Testis (tissue), 3 donors: ENCODE measurements around the gene GHRHR. TPM values are rescaled to one million over a fixed set of nuclear protein-coding genes. Genes with fewer than 3 reads are reported as not detected.

Source experiments
- DNase-seq: peaks from one replicate; pipeline ENCODE4 v3.0.0-alpha.2; 2019
- H3K27ac ChIP-seq, 2 donors: fragments of 200-600 bp; sonication (generic); one replicate each; pipeline ENCODE4 v1.5.1; 2019
- H3K27me3 ChIP-seq: fragments of 200-600 bp; sonication (generic); one replicate; pipeline ENCODE4 v1.5.1; 2019
- H3K36me3 ChIP-seq: fragments of 200-600 bp; sonication (generic); one replicate; pipeline ENCODE4 v1.5.1; 2017; ENCODE audit warnings: low read depth; ENCODE audit errors: missing control alignments
- H3K4me1 ChIP-seq: fragments of 200-600 bp; sonication (generic); one replicate; pipeline ENCODE4 v1.5.1; 2019
- H3K4me3 ChIP-seq, 2 donors: fragments of 200-600 bp; sonication (generic); one replicate each; pipeline ENCODE4 v1.5.1; 2017 to 2019
- H3K9me3 ChIP-seq: fragments of 200-600 bp; sonication (generic); one replicate; pipeline ENCODE4 v1.5.1; 2017
- POLR2A ChIP-seq: fragments of 450-650 bp; IDR thresholded peaks from one replicate; pipeline ENCODE4 v1.6.1; 2017; ENCODE audit warnings: antibody characterized with exemption, mild to moderate bottlenecking, moderate library complexity
- WGBS, 2 donors: methylation state at CpG; one replicate each; pipeline ENCODE4 v1.1.5; 2018; 5-methylcytosine and 5-hydroxymethylcytosine counted together
- intact Hi-C: fragments of 100-400 bp; cut with DNase I; formaldehyde crosslinking; loops from one replicate; pipeline ENCODE4 v1.15.1; 2023; ENCODE audit warnings: low total_unique reads
- polyA plus RNA-seq: library from polyadenylated mRNA; stranded (reverse); fragments of 350-450 nt; fragmentation: Illumina TruSeq; extraction: RNeasy Lipid Tissue Mini Kit (QIAGEN cat#74804); gene quantifications from one replicate; pipeline ENCODE4 v1.2.3, GENCODE V29; 2014; ENCODE audit warnings: low read depth, low replicate concordance; ENCODE audit not compliant: insufficient read depth
- total RNA-seq, 2 donors: library from RNA; depleted of rRNA; stranded (reverse); fragments of >200 nt; gene quantifications; one replicate each; pipeline ENCODE4 v1.2.3, GENCODE V29; 2016
- TF ChIP-seq, protein P1 (sequence below), 3 experiments: fragments of 450-650 bp in 2 of 3; fragments of 200-600 bp in 1 of 3; sonication (generic) in 1 of 3; IDR thresholded peaks; one replicate each; pipeline ENCODE4 v1.5.1; 2016 to 2019; ENCODE audit warnings: antibody characterized with exemption in 3 of 3, mild to moderate bottlenecking in 2 of 3, moderate library complexity in 1 of 3

GHRHR gene
- total and polyA plus RNA-seq, 3 donors from 2014 or later: 1.4 to 3.6 (median 2.1) TPM

DNA sequence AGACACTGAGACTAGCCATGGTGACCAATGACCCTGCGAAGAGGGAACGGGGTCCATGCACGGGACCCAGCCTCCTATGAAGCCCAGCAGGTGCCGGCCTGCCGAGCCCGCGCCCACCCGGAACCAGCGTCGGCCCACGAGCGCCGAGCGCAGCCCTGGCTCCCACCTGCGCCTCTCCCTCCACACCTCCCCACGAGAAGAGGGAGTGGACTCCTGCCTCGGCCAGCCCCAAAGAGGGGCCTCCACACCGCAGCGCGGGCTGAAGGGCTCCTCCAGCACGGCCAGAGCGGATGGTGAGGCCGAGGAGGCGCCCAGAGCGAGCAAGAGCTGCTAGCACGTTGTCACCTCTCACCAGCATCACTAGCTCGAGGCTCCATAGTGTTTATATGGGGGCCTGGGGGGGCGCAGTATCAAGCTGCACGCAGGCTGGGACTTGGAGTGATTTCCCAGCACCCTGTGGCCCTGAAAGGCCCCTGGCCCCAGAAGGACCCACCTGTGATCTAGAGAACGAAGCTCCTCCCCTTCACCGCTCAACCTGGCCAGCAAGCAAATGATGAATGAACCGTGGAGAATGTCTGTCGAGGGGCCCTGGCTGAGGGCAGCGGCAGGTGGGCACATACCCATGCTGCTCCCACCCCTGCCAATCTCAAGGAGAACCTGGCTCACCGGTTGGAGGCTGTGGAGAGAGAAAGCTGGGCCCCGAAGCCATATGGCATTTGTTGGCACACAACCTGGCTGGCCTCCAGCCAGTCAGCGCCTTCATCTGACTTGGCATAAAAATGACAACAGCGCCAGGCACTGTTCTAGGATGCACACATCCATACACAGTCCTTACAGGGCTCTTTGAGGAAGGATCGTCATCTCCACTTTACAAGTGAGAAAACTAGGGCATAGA lies 30.7 kb downstream of the GHRHR start:
- no peaks in the 10 kb centered on the region for H3K27me3 ChIP-seq
- H3K4me3 ChIP-seq: peak overlapping the region; percentile 24 to 37
- DNase-seq: no peak
- H3K36me3 ChIP-seq: no peaks in the 10 kb centered on the region
- TF ChIP-seq POLR2A: no peak
- TF ChIP-seq, protein P1, sequence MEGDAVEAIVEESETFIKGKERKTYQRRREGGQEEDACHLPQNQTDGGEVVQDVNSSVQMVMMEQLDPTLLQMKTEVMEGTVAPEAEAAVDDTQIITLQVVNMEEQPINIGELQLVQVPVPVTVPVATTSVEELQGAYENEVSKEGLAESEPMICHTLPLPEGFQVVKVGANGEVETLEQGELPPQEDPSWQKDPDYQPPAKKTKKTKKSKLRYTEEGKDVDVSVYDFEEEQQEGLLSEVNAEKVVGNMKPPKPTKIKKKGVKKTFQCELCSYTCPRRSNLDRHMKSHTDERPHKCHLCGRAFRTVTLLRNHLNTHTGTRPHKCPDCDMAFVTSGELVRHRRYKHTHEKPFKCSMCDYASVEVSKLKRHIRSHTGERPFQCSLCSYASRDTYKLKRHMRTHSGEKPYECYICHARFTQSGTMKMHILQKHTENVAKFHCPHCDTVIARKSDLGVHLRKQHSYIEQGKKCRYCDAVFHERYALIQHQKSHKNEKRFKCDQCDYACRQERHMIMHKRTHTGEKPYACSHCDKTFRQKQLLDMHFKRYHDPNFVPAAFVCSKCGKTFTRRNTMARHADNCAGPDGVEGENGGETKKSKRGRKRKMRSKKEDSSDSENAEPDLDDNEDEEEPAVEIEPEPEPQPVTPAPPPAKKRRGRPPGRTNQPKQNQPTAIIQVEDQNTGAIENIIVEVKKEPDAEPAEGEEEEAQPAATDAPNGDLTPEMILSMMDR (IDR thresholded peaks at IDR 0.05): no peak
- H3K4me1 ChIP-seq: no peaks in the 10 kb centered on the region
- intact Hi-C loops: no loop called here
- 70 to 90% methylated on average over 12 to 39 of the region's 39 CpGs for WGBS, 2 donors
- H3K27ac ChIP-seq: no peak overlapping the region
- H3K9me3 ChIP-seq: no peaks in the 10 kb centered on the region

DNA sequence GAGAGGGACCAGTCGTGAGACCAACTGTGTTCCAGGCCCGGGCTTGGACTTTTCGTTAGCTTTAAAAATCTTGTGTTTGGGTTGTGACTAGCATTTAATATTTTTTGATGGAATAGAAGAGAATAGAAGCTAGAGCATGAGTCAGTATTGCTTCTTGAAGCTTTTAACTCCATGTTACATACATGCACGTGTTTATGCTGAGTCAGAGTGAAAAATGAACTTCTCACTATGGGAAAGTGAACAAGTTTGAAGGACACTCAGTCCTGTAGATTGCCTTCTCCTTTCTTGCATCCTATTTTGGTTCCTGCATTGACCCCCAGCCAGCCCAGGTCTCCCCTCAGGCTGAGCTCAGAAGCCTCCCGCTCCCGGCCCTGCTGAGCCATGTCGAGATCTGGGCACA lies 31.8 kb downstream of the GHRHR start:
- H3K36me3 ChIP-seq: no peaks in the 10 kb centered on the region
- intact Hi-C loops: no loop called here
- H3K4me1 ChIP-seq: no peaks in the 10 kb centered on the region
- H3K27me3 ChIP-seq: no peaks in the 10 kb centered on the region
- TF ChIP-seq POLR2A: no peak
- TF ChIP-seq, protein P1 (IDR thresholded peaks at IDR 0.05): no peak
- H3K4me3 ChIP-seq: no peak overlapping the region
- no peak for DNase-seq
- H3K27ac ChIP-seq: no peak overlapping the region
- WGBS, 2 donors: 87 to 89% methylated on average over 7 of the region's 7 CpGs
- no peaks in the 10 kb centered on the region for H3K9me3 ChIP-seq

DNA sequence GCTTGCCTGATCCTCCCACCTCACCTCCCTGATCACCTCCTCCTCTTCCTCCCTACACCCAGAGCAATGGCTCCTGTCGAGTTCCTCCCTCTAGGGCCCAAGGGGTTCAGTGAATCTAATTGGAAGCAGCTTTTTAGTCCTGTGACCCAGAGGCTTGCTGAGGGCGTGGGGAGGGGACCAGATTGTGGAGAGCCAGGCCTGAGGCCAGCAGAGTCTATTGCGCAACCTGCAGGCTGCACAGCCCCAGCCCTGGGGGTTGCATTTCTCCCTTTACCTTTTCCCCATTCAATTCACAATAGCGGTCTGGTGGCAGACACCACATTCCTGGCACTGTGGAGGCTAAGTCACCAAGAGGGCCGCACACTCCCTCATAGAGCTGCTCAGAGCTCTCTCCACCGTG lies 32.5 kb downstream of the GHRHR start:
- no peak for DNase-seq
- 87 to 90% methylated on average over 4 to 6 of the region's 6 CpGs for WGBS, 2 donors
- Histone ChIP-seq H3K27ac (no peak overlapping the region), H3K36me3 (no peaks in the 10 kb centered on the region), H3K9me3 (no peaks in the 10 kb centered on the region), H3K4me1 (no peaks in the 10 kb centered on the region), H3K27me3 (no peaks in the 10 kb centered on the region), H3K4me3 (no peak overlapping the region)
- TF ChIP-seq, protein P1 (IDR thresholded peaks at IDR 0.05): no peak
- no peak for TF ChIP-seq POLR2A
- intact Hi-C loops: no loop called here

DNA sequence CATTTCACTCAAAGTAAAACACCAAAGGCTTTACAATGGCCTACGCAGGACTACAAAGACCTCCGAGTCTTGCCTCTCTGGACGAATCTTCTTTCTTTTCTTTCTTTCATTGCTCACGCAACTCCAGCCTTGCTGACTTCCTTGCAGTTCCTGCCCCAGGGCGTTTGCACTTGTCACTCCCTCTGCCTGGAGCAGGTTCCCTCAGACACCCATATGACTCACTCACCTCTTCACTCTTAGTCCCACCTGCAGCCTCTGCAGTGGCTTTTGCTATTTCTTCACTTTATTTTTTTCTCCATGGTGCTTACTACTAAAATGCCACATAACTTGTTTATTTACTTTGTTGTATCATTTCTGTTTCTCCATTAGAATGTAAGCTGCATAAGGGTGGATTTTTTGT lies 33.1 kb downstream of the GHRHR start:
- H3K9me3 ChIP-seq: no peaks in the 10 kb centered on the region
- no peaks in the 10 kb centered on the region for H3K27me3 ChIP-seq
- H3K4me3 ChIP-seq: no peak overlapping the region
- no peak for TF ChIP-seq POLR2A
- TF ChIP-seq, protein P1 (IDR thresholded peaks at IDR 0.05): no peak
- 89% methylated on average over 5 of the region's 5 CpGs for WGBS, 2 donors
- DNase-seq: no peak
- no peak overlapping the region for H3K27ac ChIP-seq
- no peaks in the 10 kb centered on the region for H3K36me3 ChIP-seq
- no peaks in the 10 kb centered on the region for H3K4me1 ChIP-seq
- intact Hi-C loops: no loop called here

DNA sequence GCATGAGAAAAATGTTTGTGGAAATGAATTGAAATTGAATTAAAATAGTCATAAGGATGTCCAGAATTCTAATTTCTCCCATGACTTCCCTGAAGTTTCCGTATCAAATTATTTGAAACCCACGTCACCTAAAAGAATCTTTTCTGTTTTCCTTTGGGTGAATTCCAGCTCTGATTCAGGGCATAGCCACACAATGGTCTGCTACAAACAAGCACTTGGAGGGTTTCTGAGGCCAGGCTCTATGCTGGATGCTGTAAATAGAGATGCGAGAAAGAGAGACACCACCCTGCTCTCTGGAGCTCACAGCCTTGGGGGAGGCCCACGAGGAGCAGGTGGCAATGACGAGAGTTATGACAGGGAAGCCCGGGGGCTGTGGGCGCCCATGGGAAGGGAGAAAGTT lies 33.6 kb downstream of the GHRHR start:
- no peaks in the 10 kb centered on the region for H3K9me3 ChIP-seq
- 81 to 83% methylated on average over 7 of the region's 7 CpGs for WGBS, 2 donors
- no peaks in the 10 kb centered on the region for H3K36me3 ChIP-seq
- H3K4me3 ChIP-seq: no peak overlapping the region
- no peak overlapping the region for H3K27ac ChIP-seq
- TF ChIP-seq, protein P1 (IDR thresholded peaks at IDR 0.05): no peak
- TF ChIP-seq POLR2A: no peak
- intact Hi-C loops: no loop called here
- no peak for DNase-seq
- H3K27me3 ChIP-seq: no peaks in the 10 kb centered on the region
- H3K4me1 ChIP-seq: no peaks in the 10 kb centered on the region
